Measurements from ENCODE around the gene PSMB5. TPM values are rescaled to one million over a fixed set of nuclear protein-coding genes. Genes with fewer than 3 reads are reported as not detected.
A peak's percentile ranks its signal among the peaks of the same experiment; 100 is the strongest.

Gene PSMB5
- total and polyA plus RNA-seq, 2 of the 13 experiments (the other 11 are each of a cell fraction or from before 2014, with no cell fraction given) = 705 to 871 TPM

DNA sequence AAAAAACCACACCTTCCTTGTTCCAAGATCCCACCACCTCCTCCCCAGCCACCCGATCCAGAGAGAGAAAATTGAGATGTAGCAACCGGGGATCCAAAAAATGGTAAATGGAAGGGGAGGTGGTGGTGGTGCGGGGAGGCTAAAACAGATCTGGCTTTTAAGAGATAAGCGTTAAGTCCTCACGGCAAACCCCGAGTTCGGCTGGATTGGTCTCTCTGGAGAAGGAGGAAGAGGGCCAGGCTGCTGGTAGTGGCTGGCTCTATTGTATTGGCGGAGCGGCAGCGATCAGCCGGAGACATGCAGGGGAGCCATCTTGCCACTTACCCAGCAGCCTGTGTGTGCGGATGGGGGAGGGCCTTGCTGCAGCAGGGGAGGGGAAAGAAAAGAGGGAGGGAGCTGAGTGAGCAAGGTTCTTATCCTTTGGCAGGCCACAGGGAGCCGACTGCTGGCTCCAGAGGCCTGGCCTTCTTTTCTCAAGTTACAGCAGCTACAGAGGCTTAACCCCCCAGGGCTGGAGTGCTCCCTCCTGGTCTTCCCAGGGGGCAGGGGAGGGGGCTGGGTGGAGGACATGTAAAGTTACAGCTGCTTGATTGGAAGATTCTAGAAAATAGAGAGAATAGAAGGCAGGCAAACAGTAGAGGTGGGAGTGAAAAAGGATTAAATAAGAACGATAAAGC lies 36.7 kb upstream of the PSMB5 start (continued):
- TF ChIP-seq KLF12 (CRISPR knock-in tag; IDR thresholded peaks at IDR 0.05; ENCODE audit: borderline replicate concordance) = no peak
- TF ChIP-seq, protein P1, sequence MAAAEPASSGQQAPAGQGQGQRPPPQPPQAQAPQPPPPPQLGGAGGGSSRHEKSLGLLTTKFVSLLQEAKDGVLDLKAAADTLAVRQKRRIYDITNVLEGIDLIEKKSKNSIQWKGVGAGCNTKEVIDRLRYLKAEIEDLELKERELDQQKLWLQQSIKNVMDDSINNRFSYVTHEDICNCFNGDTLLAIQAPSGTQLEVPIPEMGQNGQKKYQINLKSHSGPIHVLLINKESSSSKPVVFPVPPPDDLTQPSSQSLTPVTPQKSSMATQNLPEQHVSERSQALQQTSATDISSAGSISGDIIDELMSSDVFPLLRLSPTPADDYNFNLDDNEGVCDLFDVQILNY (CRISPR knock-in tag; conservative IDR thresholded peaks at IDR 0.05) = no peak
- TF ChIP-seq, protein P2, sequence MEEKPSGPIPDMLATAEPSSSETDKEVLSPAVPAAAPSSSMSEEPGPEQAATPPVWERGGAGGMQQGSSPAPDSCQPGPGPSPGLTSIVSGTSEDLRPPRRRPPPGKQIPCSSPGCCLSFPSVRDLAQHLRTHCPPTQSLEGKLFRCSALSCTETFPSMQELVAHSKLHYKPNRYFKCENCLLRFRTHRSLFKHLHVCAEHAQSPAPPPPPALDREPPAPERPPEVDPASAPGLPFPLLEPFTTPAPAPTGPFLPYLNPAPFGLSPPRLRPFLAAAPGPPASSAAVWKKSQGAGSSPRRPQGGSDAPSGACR (CRISPR knock-in tag; IDR thresholded peaks at IDR 0.05) = peak; percentile 95; the same call in 1 of the 2 replicates
- TF ChIP-seq, protein P3, sequence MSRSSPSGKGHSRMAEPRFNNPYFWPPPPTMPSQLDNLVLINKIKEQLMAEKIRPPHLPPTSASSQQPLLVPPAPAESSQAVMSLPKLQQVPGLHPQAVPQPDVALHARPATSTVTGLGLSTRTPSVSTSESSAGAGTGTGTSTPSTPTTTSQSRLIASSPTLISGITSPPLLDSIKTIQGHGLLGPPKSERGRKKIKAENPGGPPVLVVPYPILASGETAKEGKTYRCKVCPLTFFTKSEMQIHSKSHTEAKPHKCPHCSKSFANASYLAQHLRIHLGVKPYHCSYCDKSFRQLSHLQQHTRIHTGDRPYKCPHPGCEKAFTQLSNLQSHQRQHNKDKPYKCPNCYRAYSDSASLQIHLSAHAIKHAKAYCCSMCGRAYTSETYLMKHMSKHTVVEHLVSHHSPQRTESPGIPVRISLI (CRISPR knock-in tag; IDR thresholded peaks at IDR 0.05; ENCODE audit: borderline replicate concordance) = 0 out of 2 replicates have a peak, but pooled peaks have one; percentile 12
- TF ChIP-seq FOXA1 (IDR thresholded peaks at IDR 0.05) = no peak
- peak; percentile 41; the same call in 1 of the 2 replicates for TF ChIP-seq FOXA1 (CRISPR knock-in tag; IDR thresholded peaks at IDR 0.05)
- TF ChIP-seq, protein P4, sequence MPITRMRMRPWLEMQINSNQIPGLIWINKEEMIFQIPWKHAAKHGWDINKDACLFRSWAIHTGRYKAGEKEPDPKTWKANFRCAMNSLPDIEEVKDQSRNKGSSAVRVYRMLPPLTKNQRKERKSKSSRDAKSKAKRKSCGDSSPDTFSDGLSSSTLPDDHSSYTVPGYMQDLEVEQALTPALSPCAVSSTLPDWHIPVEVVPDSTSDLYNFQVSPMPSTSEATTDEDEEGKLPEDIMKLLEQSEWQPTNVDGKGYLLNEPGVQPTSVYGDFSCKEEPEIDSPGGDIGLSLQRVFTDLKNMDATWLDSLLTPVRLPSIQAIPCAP (CRISPR knock-in tag; IDR thresholded peaks at IDR 0.05; ENCODE audit: low read depth) = no peak
- no peak for TF ChIP-seq ZFP36L1 (CRISPR knock-in tag; IDR thresholded peaks at IDR 0.05)
- 0 out of 2 replicates have a peak, but pooled peaks have one; percentile 5 for TF ChIP-seq HNF4G (IDR thresholded peaks at IDR 0.05; ENCODE audit: borderline replicate concordance, low read depth, low read length)
- TF ChIP-seq HNF4G (CRISPR knock-in tag; IDR thresholded peaks at IDR 0.05; ENCODE audit: borderline replicate concordance, low read depth) = 0 out of 2 replicates have a peak, but pooled peaks have one; percentile 58
- TF ChIP-seq, protein P5, sequence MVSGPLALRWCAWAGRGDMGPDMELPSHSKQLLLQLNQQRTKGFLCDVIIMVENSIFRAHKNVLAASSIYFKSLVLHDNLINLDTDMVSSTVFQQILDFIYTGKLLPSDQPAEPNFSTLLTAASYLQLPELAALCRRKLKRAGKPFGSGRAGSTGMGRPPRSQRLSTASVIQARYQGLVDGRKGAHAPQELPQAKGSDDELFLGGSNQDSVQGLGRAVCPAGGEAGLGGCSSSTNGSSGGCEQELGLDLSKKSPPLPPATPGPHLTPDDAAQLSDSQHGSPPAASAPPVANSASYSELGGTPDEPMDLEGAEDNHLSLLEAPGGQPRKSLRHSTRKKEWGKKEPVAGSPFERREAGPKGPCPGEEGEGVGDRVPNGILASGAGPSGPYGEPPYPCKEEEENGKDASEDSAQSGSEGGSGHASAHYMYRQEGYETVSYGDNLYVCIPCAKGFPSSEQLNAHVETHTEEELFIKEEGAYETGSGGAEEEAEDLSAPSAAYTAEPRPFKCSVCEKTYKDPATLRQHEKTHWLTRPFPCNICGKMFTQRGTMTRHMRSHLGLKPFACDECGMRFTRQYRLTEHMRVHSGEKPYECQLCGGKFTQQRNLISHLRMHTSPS (CRISPR knock-in tag; IDR thresholded peaks at IDR 0.05; ENCODE audit: low read depth) = no peak
- TF ChIP-seq ISL2 (CRISPR knock-in tag; IDR thresholded peaks at IDR 0.05) = no peak
- TF ChIP-seq, protein P6, sequence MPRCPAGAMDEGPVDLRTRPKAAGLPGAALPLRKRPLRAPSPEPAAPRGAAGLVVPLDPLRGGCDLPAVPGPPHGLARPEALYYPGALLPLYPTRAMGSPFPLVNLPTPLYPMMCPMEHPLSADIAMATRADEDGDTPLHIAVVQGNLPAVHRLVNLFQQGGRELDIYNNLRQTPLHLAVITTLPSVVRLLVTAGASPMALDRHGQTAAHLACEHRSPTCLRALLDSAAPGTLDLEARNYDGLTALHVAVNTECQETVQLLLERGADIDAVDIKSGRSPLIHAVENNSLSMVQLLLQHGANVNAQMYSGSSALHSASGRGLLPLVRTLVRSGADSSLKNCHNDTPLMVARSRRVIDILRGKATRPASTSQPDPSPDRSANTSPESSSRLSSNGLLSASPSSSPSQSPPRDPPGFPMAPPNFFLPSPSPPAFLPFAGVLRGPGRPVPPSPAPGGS (CRISPR knock-in tag; IDR thresholded peaks at IDR 0.05) = no peak
- TF ChIP-seq ZNF747 (CRISPR knock-in tag; IDR thresholded peaks at IDR 0.05; ENCODE audit: borderline replicate concordance) = peak; percentile 81
- TF ChIP-seq ZNF225 (CRISPR knock-in tag; IDR thresholded peaks at IDR 0.05) = peak; percentile 93; the same call in 1 of the 2 replicates
- TF ChIP-seq FOXA3 (CRISPR knock-in tag; IDR thresholded peaks at IDR 0.05) = peak; percentile 68
- 0 out of 2 replicates have a peak, but pooled peaks have one; percentile 4 for TF ChIP-seq SRF (IDR thresholded peaks at IDR 0.05; ENCODE audit: low read depth, low read length)
- TF ChIP-seq POLR2AphosphoS5 (IDR thresholded peaks at IDR 0.05; ENCODE audit: low read depth, low read length) = peak; percentile 98
- TF ChIP-seq, protein P7, sequence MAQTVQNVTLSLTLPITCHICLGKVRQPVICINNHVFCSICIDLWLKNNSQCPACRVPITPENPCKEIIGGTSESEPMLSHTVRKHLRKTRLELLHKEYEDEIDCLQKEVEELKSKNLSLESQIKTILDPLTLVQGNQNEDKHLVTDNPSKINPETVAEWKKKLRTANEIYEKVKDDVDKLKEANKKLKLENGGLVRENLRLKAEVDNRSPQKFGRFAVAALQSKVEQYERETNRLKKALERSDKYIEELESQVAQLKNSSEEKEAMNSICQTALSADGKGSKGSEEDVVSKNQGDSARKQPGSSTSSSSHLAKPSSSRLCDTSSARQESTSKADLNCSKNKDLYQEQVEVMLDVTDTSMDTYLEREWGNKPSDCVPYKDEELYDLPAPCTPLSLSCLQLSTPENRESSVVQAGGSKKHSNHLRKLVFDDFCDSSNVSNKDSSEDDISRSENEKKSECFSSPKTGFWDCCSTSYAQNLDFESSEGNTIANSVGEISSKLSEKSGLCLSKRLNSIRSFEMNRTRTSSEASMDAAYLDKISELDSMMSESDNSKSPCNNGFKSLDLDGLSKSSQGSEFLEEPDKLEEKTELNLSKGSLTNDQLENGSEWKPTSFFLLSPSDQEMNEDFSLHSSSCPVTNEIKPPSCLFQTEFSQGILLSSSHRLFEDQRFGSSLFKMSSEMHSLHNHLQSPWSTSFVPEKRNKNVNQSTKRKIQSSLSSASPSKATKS (CRISPR knock-in tag; IDR thresholded peaks at IDR 0.05) = no peak
- TF ChIP-seq MLLT10 (CRISPR knock-in tag; IDR thresholded peaks at IDR 0.05) = no peak
- TF ChIP-seq SNAPC2 (CRISPR knock-in tag; IDR thresholded peaks at IDR 0.05) = peak; percentile 80; the same call in 1 of the 2 replicates
